Measurements from ENCODE around the gene SCN11A. TPM values are rescaled to one million over a fixed set of nuclear protein-coding genes. Genes with fewer than 3 reads are reported as not detected.

Gene SCN11A
- polyA plus RNA-seq, 1 donor from 2014 or later = 2.2 TPM

- Histone ChIP-seq H4K20me1 (ENCODE audit: insufficient read depth) (no peaks in the 10 kb centered on the region), H3K79me2 (replicated peaks; ENCODE audit: insufficient read depth, low read length) (no peaks in the 10 kb centered on the region), H3K9me2 (ENCODE audit: insufficient read depth, low read length) (no peaks in the 10 kb centered on the region), H3K9me3 (ENCODE audit: low read length) (no peaks in the 10 kb centered on the region), H3K9ac (ENCODE audit: low read length) (no peak overlapping the region), H3K36me3 (ENCODE audit: insufficient read depth, low read length) (no peaks in the 10 kb centered on the region), H3K4me3 (ENCODE audit: low read length) (no peak overlapping the region), H3K27me3 (ENCODE audit: insufficient read depth, low read depth, low read length) (no peaks in the 10 kb centered on the region), H3F3A (ENCODE audit: insufficient read depth, low read length, poor library complexity, severe bottlenecking) (no peaks in the 10 kb centered on the region), H2AFZ (ENCODE audit: low read depth, low read length) (no peak overlapping the region), H3K4me2 (ENCODE audit: low read length) (no peak overlapping the region), H3K27ac (ENCODE audit: low read length) (no peak overlapping the region)
- no peak for TF ChIP-seq POLR2AphosphoS5 (IDR thresholded peaks at IDR 0.05)
- TF ChIP-seq RAD21 (conservative IDR thresholded peaks at IDR 0.05) = no peak
- no peak for TF ChIP-seq SMC3 (conservative IDR thresholded peaks at IDR 0.05; ENCODE audit: poor library complexity)
- no peak for TF ChIP-seq EZH2 (IDR thresholded peaks at IDR 0.05; ENCODE audit: borderline replicate concordance, insufficient read depth, low read length, poor library complexity, severe bottlenecking)
- TF ChIP-seq TAF1 (IDR thresholded peaks at IDR 0.05; ENCODE audit: low read depth) = no peak
- TF ChIP-seq EP300 (conservative IDR thresholded peaks at IDR 0.05; ENCODE audit: poor library complexity, severe bottlenecking) = no peak
- TF ChIP-seq, protein P1, sequence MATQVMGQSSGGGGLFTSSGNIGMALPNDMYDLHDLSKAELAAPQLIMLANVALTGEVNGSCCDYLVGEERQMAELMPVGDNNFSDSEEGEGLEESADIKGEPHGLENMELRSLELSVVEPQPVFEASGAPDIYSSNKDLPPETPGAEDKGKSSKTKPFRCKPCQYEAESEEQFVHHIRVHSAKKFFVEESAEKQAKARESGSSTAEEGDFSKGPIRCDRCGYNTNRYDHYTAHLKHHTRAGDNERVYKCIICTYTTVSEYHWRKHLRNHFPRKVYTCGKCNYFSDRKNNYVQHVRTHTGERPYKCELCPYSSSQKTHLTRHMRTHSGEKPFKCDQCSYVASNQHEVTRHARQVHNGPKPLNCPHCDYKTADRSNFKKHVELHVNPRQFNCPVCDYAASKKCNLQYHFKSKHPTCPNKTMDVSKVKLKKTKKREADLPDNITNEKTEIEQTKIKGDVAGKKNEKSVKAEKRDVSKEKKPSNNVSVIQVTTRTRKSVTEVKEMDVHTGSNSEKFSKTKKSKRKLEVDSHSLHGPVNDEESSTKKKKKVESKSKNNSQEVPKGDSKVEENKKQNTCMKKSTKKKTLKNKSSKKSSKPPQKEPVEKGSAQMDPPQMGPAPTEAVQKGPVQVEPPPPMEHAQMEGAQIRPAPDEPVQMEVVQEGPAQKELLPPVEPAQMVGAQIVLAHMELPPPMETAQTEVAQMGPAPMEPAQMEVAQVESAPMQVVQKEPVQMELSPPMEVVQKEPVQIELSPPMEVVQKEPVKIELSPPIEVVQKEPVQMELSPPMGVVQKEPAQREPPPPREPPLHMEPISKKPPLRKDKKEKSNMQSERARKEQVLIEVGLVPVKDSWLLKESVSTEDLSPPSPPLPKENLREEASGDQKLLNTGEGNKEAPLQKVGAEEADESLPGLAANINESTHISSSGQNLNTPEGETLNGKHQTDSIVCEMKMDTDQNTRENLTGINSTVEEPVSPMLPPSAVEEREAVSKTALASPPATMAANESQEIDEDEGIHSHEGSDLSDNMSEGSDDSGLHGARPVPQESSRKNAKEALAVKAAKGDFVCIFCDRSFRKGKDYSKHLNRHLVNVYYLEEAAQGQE (IDR thresholded peaks at IDR 0.05; ENCODE audit: borderline replicate concordance) = no peak
- TF ChIP-seq MXI1 (conservative IDR thresholded peaks at IDR 0.05; ENCODE audit: poor library complexity, severe bottlenecking) = no peak
- TF ChIP-seq, protein P2, sequence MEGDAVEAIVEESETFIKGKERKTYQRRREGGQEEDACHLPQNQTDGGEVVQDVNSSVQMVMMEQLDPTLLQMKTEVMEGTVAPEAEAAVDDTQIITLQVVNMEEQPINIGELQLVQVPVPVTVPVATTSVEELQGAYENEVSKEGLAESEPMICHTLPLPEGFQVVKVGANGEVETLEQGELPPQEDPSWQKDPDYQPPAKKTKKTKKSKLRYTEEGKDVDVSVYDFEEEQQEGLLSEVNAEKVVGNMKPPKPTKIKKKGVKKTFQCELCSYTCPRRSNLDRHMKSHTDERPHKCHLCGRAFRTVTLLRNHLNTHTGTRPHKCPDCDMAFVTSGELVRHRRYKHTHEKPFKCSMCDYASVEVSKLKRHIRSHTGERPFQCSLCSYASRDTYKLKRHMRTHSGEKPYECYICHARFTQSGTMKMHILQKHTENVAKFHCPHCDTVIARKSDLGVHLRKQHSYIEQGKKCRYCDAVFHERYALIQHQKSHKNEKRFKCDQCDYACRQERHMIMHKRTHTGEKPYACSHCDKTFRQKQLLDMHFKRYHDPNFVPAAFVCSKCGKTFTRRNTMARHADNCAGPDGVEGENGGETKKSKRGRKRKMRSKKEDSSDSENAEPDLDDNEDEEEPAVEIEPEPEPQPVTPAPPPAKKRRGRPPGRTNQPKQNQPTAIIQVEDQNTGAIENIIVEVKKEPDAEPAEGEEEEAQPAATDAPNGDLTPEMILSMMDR (IDR thresholded peaks at IDR 0.05; ENCODE audit: poor library complexity, severe bottlenecking) = no peak
These were observed 37.7 kb downstream of the SCN11A start for GRCh38 chr3:39013921-39014509.

DNA sequence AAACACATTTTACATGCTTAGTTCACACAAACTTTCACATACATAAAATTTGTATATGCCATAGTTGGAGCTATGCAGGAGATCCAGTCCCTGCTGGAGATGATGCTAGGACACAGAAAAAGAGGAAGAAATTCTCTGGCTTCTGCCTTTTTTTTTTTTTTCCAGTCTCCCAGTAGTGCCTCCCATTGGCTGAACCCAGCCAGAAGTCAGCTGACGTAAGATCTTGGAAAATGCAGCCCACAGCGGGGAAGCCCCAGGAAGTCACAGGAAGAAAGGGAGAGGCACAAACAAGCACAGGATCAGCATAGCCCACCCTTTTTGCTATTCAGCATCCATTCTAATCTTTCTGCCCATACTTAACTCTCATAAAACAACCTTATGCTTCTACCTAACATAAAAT, 38.5 kb downstream of the SCN11A start:
- no peaks in the 10 kb centered on the region for H3F3A ChIP-seq (ENCODE audit: insufficient read depth, low read length, poor library complexity, severe bottlenecking)
- no peak for TF ChIP-seq EZH2 (IDR thresholded peaks at IDR 0.05; ENCODE audit: borderline replicate concordance, insufficient read depth, low read length, poor library complexity, severe bottlenecking)
- TF ChIP-seq SMC3 (conservative IDR thresholded peaks at IDR 0.05; ENCODE audit: poor library complexity) = no peak
- TF ChIP-seq MXI1 (conservative IDR thresholded peaks at IDR 0.05; ENCODE audit: poor library complexity, severe bottlenecking) = no peak
- H3K9ac ChIP-seq (ENCODE audit: low read length) = no peak overlapping the region
- no peaks in the 10 kb centered on the region for H4K20me1 ChIP-seq (ENCODE audit: insufficient read depth)
- no peaks in the 10 kb centered on the region for H3K36me3 ChIP-seq (ENCODE audit: insufficient read depth, low read length)
- no peak overlapping the region for H3K4me2 ChIP-seq (ENCODE audit: low read length)
- no peaks in the 10 kb centered on the region for H3K79me2 ChIP-seq (replicated peaks; ENCODE audit: insufficient read depth, low read length)
- no peaks in the 10 kb centered on the region for H3K9me3 ChIP-seq (ENCODE audit: low read length)
- no peaks in the 10 kb centered on the region for H3K9me2 ChIP-seq (ENCODE audit: insufficient read depth, low read length)
- H3K4me3 ChIP-seq (ENCODE audit: low read length) = no peak overlapping the region
- H3K27me3 ChIP-seq (ENCODE audit: insufficient read depth, low read depth, low read length) = no peaks in the 10 kb centered on the region
- no peak overlapping the region for H3K27ac ChIP-seq (ENCODE audit: low read length)
- no peak overlapping the region for H2AFZ ChIP-seq (ENCODE audit: low read depth, low read length)

Data from neural cell (in vitro differentiated cells).